ENCODE measurements around the gene TEX19. TPM values are rescaled to one million over a fixed set of nuclear protein-coding genes. Genes with fewer than 3 reads are reported as not detected.

TEX19 gene
- total and polyA plus RNA-seq, 3 donors from 2014 or later, result 21.9 to 37.8 (median 31.2) TPM

GRCh38 chr17:82329683-82330321 is 29.2 kb upstream of the TEX19 start:
- Histone ChIP-seq H3K4me1 (peaks cover 21% of the 10 kb centered on the region), H3K27me3 (no peaks in the 10 kb centered on the region), H3K9me3 (no peaks in the 10 kb centered on the region), H3K27ac (no peak overlapping the region), H3K4me3 (no peak overlapping the region), H3K36me3 (ENCODE audit: low read depth, missing control alignments) (no peaks in the 10 kb centered on the region)
- intact Hi-C loops (cut with DNase I; ENCODE audit: low total_unique reads), result no loop called here
- WGBS, 2 donors, result 72 to 87% methylated on average over 8 to 19 of the region's 19 CpGs
- TF ChIP-seq CTCF (IDR thresholded peaks at IDR 0.05), result no peak
- no peak for TF ChIP-seq POLR2A (IDR thresholded peaks at IDR 0.05)
- DNase-seq, result no peak

- Histone ChIP-seq H3K27ac (no peak overlapping the region), H3K4me1 (peaks cover 27% of the 10 kb centered on the region), H3K9me3 (no peaks in the 10 kb centered on the region), H3K4me3 (no peak overlapping the region), H3K36me3 (ENCODE audit: low read depth, missing control alignments) (no peaks in the 10 kb centered on the region), H3K27me3 (no peaks in the 10 kb centered on the region)
- WGBS, 2 donors, result 57 to 78% methylated on average over 17 to 28 of the region's 28 CpGs
- intact Hi-C loops (cut with DNase I; ENCODE audit: low total_unique reads), result no loop called here
- DNase-seq, result peak; percentile 44
- no peak for TF ChIP-seq CTCF (IDR thresholded peaks at IDR 0.05)
- TF ChIP-seq POLR2A (IDR thresholded peaks at IDR 0.05), result no peak
Observed at GRCh38 chr17:82330322-82331239, 28.5 kb upstream of the TEX19 start.

- DNase-seq, result no peak
- no peak overlapping the region for H3K4me3 ChIP-seq
- 90 to 94% methylated on average over 25 of the region's 25 CpGs for WGBS, 2 donors
- H3K9me3 ChIP-seq, result no peaks in the 10 kb centered on the region
- no peak for TF ChIP-seq CTCF (IDR thresholded peaks at IDR 0.05)
- TF ChIP-seq POLR2A (IDR thresholded peaks at IDR 0.05), result no peak
- peaks cover 27% of the 10 kb centered on the region for H3K4me1 ChIP-seq
- H3K36me3 ChIP-seq (ENCODE audit: low read depth, missing control alignments), result no peaks in the 10 kb centered on the region
- H3K27ac ChIP-seq, result no peak overlapping the region
- no peaks in the 10 kb centered on the region for H3K27me3 ChIP-seq
- intact Hi-C loops (cut with DNase I; ENCODE audit: low total_unique reads), result no loop called here
Observed at GRCh38 chr17:82331345-82331939, 27.6 kb upstream of the TEX19 start.

GRCh38 chr17:82332669-82333278 is 26.3 kb upstream of the TEX19 start:
- H3K4me1 ChIP-seq, result peaks cover 27% of the 10 kb centered on the region
- H3K36me3 ChIP-seq (ENCODE audit: low read depth, missing control alignments), result no peaks in the 10 kb centered on the region
- peak; percentile 53 for DNase-seq
- no peaks in the 10 kb centered on the region for H3K9me3 ChIP-seq
- H3K27me3 ChIP-seq, result no peaks in the 10 kb centered on the region
- TF ChIP-seq CTCF (IDR thresholded peaks at IDR 0.05), result no peak
- no peak for TF ChIP-seq POLR2A (IDR thresholded peaks at IDR 0.05)
- intact Hi-C loops (cut with DNase I; ENCODE audit: low total_unique reads), result no loop called here
- WGBS, 2 donors, result 12 to 20% methylated on average over 2 to 31 of the region's 32 CpGs
- peak overlapping the region in 1 of 2 donors; percentile 41 for H3K27ac ChIP-seq
- peak overlapping the region; percentile 44 to 68 for H3K4me3 ChIP-seq
